ENCODE data around the gene MTFR1L. TPM values are rescaled to one million over a fixed set of nuclear protein-coding genes. Genes with fewer than 3 reads are reported as not detected.

Gene MTFR1L
- total RNA-seq, 1 experiment from 2014 or later: 32.5 TPM

DNA sequence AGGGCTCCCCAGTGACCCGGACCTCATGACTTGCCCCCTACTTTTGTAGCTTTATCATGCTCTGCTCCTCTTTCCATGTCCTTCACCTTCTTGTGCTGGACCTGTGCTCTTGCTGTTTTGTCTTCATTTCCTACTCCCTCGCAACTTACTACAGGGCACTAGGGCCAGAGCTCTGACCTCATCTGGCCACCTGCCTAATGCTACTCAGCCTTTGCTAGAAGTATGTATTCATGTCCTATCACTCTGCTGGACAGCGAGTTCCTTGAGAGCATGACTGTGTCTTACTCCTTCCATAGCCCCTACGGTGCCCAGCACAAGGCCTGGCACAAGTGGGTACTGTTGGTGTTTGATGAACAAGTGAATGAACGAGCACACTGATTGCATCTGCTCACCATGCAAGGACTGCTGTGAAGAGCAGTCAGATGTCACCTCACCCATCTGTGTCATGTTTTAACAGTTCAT, 1.9 kb downstream of the MTFR1L start:
- Histone ChIP-seq H4K8ac (replicated peaks; ENCODE audit: insufficient read length, low read depth, low read length) (no peak overlapping the region), H3K4me2 (ENCODE audit: insufficient read depth, insufficient read length, low read length) (no peak overlapping the region), H2AK5ac (ENCODE audit: insufficient read length, low read length) (no peak overlapping the region), H3K79me1 (ENCODE audit: insufficient read depth, low read depth, low read length, poor library complexity, severe bottlenecking) (no peaks in the 10 kb centered on the region), H2BK12ac (ENCODE audit: insufficient read length, low read depth, low read length) (no peak overlapping the region), H4K5ac (ENCODE audit: insufficient read length, low read depth, low read length) (no peak overlapping the region), H3K14ac (ENCODE audit: insufficient read depth, low read length) (no peak overlapping the region), H4K20me1 (ENCODE audit: control insufficient read depth, insufficient read depth, insufficient read length) (peaks cover 3% of the 10 kb centered on the region), H3T11ph (ENCODE audit: low read length) (no peak overlapping the region), H2BK120ac (ENCODE audit: low read depth, low read length, poor library complexity, severe bottlenecking) (no peak overlapping the region), H3K23ac (ENCODE audit: insufficient read length, low read depth, low read length) (no peak overlapping the region), H3K23me2 (ENCODE audit: insufficient read length, low read depth, low read length, poor library complexity, severe bottlenecking) (peaks cover 11% of the 10 kb centered on the region), H3K56ac (ENCODE audit: insufficient read length, low read depth, low read length) (no peak overlapping the region), H2AFZ (ENCODE audit: low read length) (no peak overlapping the region), H3K4ac (ENCODE audit: low read depth, low read length) (no peak overlapping the region), H3K18ac (ENCODE audit: insufficient read length, low read depth, low read length) (no peak overlapping the region), H3K9ac (ENCODE audit: extremely low read depth, insufficient read length, low read length) (no peak overlapping the region), H3K27me3 (ENCODE audit: insufficient read depth, low read length) (no peaks in the 10 kb centered on the region), H3K9me3 (ENCODE audit: control insufficient read depth, low read depth, low read length) (no peaks in the 10 kb centered on the region), H2BK5ac (ENCODE audit: insufficient read length, low read length) (no peak overlapping the region), H2BK20ac (ENCODE audit: low read depth, low read length, poor library complexity, severe bottlenecking) (no peak overlapping the region), H3K79me2 (ENCODE audit: insufficient read depth, low read length) (no peaks in the 10 kb centered on the region; the same call in 1 of the 2 replicates), H2BK15ac (ENCODE audit: low read depth, low read length) (no peak overlapping the region), H3K27ac (ENCODE audit: insufficient read length, low read depth, low read length) (no peak overlapping the region), H4K91ac (ENCODE audit: insufficient read length, low read depth, low read length) (no peak overlapping the region), H3K4me1 (ENCODE audit: insufficient read depth, low read length) (peaks cover 4% of the 10 kb centered on the region; the same call in 1 of the 2 replicates)
- peaks cover 0 to 6% (median 0%) of the 10 kb centered on the region in 3 experiments; a peak in 3 of 7 replicates for H3K36me3 Mint-ChIP-seq (ENCODE audit: insufficient read depth in 1 of 3, low read depth in 3 of 3)
- no CpG with 5 or more reads among the region's 5 CpGs for WGBS (ENCODE audit: extremely low coverage, insufficient read length, low lambda C conversion rate)
- no peak for DNase-seq
- H3K4me1 Mint-ChIP-seq: peaks cover 32% of the 10 kb centered on the region in 2 experiments
- TF ChIP-seq, protein P1, sequence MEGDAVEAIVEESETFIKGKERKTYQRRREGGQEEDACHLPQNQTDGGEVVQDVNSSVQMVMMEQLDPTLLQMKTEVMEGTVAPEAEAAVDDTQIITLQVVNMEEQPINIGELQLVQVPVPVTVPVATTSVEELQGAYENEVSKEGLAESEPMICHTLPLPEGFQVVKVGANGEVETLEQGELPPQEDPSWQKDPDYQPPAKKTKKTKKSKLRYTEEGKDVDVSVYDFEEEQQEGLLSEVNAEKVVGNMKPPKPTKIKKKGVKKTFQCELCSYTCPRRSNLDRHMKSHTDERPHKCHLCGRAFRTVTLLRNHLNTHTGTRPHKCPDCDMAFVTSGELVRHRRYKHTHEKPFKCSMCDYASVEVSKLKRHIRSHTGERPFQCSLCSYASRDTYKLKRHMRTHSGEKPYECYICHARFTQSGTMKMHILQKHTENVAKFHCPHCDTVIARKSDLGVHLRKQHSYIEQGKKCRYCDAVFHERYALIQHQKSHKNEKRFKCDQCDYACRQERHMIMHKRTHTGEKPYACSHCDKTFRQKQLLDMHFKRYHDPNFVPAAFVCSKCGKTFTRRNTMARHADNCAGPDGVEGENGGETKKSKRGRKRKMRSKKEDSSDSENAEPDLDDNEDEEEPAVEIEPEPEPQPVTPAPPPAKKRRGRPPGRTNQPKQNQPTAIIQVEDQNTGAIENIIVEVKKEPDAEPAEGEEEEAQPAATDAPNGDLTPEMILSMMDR (conservative IDR thresholded peaks at IDR 0.05): no peak
- H3K9me3 Mint-ChIP-seq: no peaks in the 10 kb centered on the region
- H3K27me3 Mint-ChIP-seq (ENCODE audit: low read depth): peaks cover 13% of the 10 kb centered on the region
- no peak overlapping the region for H3K27ac Mint-ChIP-seq
- H3K4me3 Mint-ChIP-seq: peak overlapping the region; percentile 63 to 95
